ENCODE results near the gene ATG4D.

ATG4D gene

DNA sequence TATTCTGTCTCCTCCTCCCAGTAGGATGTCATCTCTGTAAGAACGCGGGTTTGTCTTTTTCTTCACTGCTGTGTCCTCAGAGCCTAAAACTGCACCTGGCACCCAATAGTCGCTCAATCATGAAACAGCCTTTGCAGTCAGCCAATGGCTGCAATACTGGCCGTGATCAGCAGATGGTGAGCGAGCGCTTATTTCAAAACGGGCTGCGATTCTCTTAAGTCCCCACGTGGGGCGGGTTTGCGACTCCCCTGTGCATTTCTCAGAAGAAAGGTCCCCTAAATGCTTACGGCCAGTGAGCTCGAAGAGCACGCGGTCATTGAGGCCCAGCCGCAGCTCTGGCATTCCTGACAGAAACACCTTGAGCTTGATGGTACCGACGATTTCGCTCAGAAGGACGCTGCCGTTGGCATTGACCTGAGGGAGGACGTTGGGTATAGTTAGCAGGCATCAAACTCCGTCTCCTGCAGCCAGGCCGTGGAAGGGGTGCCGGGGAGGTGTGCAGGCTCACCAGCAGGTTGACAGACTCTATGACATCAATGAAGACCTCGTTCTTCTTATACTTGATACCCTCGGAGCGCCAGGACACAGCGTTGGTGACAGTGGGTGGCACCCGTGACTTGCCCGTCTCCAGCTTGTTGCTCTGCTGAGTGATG, 37.4 kb downstream of the ATG4D start:
- peak; percentile 81 for DNase-seq (ENCODE audit: low read depth)

DNA sequence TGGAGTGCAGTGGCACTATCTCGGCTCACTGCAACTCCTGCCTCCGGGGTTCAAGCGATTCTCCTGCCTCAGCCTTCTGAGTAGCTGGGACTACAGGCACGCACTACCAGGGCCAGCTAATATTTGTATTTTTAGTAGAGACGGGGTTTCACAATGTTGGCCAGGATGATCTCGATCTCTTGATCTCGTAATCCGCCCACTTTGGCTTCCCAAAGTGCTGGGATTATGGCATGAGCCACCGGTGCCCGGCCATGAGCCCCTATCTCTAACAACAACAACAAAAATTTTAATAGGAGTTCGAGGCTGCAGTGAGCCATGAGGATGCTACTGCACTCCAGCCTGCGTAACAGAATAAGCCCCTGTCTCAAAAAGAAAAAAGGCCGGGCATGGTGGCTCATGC, 38.4 kb downstream of the ATG4D start:
- DNase-seq (ENCODE audit: low read depth): no peak

DNA sequence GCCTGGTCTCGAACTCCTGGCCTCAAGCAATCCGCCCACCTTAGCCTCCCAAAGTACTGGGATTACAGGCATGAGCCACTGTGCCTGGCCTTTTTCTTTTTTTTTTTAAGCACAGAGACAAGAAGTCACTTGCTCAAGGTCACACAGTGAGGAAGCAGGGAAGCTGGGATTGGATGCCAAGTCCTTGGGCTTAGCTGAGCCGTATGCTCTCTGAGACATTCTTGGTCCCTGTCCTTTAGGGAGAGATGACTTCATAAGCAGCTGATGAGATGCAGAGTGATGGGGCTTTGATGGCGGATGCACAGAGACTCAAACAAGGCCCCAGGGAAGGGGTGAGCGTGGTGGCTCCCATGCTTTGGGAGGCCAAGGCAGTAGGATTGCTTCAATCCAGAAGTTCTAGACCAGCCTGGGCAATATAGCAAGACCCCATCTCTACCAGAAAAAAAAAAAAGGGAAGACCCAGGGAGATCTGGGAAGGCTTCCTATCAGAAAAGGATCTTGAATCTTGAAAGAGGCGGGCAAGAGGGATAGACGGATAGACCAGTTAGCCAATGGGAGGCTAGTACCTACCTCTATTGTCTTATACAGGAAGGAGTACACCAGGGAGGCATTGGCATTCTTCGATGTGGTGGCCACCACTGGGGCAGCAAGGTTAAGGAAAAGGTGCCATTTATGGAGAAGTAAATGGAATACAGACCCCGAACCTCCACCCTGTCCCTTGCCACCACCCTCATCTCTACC, 39.5 kb downstream of the ATG4D start:
- DNase-seq (ENCODE audit: low read depth): no peak

DNA sequence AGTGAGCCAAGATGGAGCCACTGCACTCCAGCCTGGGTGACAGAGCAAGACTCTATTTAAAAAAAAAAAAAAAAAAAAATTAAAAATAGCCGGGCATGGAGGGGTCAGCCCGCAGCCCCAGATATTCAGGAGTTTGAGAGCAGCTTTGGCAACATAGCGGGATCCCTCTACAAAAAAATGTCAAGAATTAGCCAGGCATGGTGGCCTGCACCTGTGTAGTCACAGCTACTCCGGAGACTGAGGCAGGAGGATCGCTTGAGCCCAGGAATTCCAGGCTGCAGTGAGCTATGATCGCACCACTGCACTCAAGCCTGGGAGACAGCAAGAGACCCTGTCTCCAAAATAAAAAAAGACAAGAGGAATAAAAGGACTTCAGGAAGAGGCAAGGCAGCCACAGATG, 42.7 kb downstream of the ATG4D start:
- no peak for DNase-seq (ENCODE audit: low read depth)

DNA sequence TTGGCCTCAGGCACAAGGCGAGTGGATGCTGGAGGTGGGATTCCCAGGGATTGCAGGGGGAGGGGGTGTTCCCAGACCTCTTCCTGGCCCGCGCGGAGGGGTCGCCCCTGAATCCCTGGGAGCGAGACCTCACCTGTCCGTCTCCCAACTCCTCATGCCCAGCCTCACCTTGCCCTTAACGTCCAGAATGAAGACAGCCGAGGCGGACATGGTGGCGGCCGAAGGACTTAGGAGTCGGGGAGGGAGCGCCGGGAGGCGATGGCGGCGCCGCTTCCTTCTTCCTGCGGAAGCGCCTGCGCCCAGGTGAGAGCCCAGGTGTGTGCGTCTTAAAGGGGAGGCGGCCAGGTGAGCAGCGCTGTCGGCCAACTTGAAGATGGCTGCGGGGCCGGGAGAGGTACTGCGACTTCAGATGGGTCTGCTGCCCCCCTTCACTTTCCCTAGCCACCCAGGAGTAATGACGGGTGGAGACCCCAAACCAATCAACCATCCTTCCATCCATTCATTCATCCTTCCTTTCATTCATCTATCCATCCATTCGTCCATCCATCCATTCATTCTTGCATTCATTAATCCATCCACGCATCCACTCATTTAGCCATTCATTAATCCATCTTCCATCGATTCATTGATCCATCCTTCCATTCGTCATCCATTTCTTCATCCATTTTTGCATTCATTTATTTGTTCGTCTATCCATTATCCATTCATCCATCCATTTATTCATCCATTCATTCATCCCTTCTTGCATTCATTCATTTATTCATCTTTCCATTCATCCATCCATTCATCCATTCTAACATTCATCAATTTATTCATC, 43.5 kb downstream of the ATG4D start, which contains the start of gene AP1M2:
Gene AP1M2 (minus strand): TSS at position 291 of the 817 bp plus-strand sequence. CDS start 81 bp downstream, at position 210.
- DNase-seq (ENCODE audit: low read depth): no peak

DNA sequence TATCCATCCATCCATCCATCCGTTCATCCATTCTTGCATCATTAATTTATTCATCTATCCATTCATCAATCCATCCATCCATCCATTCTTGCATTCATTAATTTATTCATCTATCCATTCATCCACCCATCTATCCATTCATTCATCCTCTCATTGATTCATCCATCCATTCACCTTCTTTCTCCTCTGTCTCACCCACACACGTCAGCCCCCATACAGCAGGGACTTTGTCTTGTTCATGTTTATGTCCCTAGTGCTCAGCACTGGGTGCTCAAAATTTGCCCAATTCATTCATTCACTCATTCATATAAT, 44.1 kb downstream of the ATG4D start:
- DNase-seq (ENCODE audit: low read depth): no peak

DNA sequence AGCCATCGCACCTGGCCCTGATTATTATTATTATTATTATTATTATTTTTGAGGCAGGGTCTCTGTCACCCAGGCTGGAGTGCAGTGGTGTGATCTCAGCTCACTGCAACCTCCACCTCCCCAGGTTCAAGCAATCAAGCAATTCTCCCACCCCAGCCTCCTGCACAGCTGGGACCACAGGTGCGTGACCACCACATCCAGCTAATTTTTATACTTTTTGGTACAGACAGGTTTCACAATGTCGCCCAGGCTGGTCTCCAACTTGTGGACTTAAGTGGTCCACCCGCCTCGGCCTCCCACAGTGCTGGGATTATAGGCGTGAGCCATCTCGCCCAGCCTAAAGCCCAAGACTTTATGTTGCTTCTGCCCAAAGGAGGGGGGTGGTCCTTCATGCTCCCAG, 49.4 kb downstream of the ATG4D start:
- no peak for DNase-seq (ENCODE audit: low read depth)

DNA sequence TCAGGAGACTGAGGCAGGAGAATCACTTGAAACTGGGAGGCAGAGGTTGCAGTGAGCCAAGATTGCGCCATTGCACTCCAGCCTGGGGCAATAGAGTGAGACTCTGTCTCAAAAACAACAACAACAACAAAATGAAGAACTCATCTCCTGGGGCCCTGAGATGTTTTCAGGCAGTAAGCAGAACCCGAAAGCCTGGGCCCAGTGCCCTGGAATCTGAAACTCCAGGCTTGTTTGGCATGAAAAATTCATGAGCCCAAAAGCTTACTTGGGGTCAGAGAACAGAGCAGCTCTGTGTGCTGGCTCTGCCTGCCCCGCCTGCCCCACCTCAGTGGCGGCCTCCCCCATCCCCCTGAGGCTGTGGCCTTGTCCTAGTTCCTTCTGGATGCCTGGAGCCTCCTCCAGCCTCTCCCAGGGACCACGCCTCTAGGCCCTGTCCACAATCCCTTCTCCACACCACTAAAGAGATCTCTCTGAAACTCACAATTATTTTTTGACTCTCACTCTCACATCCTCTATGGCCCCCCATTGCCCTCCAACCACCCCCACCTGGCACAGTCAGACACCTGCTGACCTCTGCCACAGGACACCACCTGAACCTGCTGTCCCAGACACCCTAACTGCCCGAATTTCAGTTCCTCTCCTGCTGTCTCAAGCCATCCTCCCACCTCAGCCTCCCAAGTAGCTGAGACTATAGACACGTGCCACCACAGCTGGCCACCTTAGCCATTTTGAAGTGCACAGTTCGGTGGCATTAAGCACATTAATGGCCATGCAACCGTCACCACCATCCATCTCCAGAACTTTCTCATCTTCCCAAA, 50.3 kb downstream of the ATG4D start:
- DNase-seq (ENCODE audit: low read depth): no peak

DNA sequence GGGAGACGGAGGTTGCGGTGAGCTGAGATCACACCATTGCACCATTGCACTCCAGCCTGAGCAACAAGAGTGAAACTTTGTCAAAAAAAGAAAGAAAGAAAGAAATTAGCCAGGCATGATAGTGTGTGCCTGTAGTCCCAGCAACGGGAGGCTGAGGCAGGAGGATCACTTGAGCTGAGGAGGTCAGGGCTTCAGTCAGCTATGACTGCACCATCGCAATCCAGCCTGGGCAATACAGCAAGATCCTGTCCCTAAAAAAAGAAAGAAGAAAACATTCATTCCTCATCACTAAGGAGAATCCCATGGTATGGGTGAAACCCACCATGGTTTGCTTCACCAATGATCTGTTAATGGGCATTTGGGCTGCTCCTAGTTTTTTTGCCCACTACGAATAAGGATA, 56.4 kb downstream of the ATG4D start:
- no peak for DNase-seq (ENCODE audit: low read depth)

DNA sequence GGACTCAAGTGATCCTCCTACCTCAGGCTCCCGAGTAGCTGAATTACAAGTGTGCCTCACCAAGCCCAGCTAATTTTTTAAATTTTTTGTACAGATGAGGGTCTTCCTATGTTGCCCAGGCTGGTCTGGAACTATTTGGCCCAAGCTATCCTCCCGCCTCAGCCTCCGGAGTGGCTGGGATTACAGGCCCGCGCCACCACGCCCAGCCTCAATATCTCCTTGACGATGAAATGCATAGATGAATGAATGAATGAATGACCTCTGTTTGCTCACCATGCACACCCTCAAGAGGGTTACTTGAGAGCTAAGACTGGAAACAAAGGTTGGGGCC, 58.3 kb downstream of the ATG4D start:
- no peak for DNase-seq (ENCODE audit: low read depth)

DNA sequence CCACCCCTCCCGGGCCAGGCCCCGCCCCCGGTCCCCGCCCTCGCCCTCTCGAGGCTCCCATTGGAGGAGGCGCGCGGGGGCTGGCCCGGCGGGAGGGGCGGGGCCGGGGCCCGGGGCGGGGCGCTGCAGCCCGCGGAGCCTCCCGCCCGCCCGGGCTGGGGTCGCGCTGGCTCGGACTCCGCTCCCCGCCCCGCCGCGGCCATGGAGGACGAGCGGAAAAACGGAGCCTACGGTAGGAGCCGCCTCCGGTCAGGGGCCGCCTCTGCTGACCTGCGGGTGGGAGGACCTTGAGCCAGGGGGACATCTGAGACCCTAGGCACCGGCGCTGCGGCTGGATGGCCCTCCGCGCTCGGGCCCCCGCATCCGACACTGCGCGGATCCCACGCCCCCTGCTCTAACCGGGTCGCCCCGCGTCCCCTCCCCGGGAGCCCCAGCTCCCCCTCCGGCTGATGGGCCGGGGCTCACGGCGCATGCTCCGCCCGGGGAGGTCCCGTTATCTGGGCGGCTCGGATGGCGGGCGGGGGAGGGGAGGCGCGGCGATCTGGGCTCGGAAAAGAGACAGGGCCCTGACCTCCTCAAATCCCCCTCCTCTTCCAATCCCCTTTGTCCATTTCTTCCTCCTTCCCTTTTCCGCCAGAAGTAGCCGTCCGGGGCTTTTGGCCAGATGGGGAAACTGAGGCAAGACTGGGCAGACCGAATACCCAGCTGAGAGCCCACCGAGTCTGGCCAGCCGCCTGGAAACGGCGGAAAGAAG, 58.8 kb downstream of the ATG4D start:
- DNase-seq (ENCODE audit: low read depth): peak; percentile 85

All from T follicular helper cell (primary cell).